Measurements from ENCODE around the gene CIAO2B.

Gene CIAO2B

DNA sequence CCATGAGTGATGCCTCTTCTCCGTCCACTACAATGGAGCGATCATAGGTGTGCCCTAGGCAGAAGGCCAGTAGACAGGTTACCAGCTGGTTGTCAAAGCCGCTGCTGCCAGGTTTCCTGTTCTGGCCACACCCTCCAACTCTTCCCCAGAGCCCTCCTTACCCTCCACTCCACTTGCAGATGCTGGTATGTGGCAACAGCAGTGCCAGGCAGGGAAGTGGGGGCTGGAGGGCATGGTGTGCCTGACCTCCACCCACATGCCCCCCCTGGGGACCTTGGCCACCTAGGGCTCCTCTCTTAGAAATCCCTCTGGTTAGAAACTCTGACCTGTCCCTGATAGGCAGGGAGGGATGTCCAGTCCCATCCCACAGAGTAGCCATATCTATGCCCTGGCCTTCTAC, 10.3 kb downstream of the CIAO2B start:
- no peaks in the 10 kb centered on the region for H3K36me3 Mint-ChIP-seq (ENCODE audit: low read depth)
- H3K4me3 Mint-ChIP-seq: no peak overlapping the region
- DNase-seq (no peak), ATAC-seq (no peak)
- H3K27ac Mint-ChIP-seq: no peak overlapping the region
- no peaks in the 10 kb centered on the region for H3K9me3 Mint-ChIP-seq
- peaks cover 41% of the 10 kb centered on the region for H3K27me3 Mint-ChIP-seq
- peaks cover 21% of the 10 kb centered on the region for H3K4me1 Mint-ChIP-seq

DNA sequence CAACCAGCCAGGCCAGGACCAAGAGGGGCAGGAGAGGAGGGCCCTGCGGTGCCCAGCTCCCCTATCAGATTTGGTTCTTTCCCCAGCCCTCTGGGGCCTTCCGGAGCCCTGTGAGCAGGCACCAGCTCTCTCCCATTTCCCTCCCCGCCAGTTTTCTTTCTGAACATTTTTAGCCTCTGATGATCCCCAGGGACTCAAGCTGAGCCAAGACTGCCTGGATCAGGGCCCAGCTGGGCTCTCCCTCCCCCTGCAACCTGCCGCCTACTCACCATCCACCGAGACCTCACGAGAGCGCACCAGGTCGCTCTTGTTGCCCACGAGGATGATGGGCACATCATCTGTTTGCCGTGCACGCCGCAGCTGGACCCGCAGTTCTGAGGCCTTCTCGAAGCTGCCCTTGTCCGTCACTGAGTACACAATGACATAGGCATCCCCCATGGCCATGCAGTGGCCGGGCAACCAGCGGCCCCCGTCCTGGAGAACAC, 10.9 kb downstream of the CIAO2B start:
- ATAC-seq (no peak), DNase-seq (no peak)
- H3K4me1 Mint-ChIP-seq: peaks cover 15% of the 10 kb centered on the region
- no peak overlapping the region for H3K27ac Mint-ChIP-seq
- peaks cover 41% of the 10 kb centered on the region for H3K27me3 Mint-ChIP-seq
- H3K9me3 Mint-ChIP-seq: no peaks in the 10 kb centered on the region
- no peak overlapping the region for H3K4me3 Mint-ChIP-seq
- no peaks in the 10 kb centered on the region for H3K36me3 Mint-ChIP-seq (ENCODE audit: low read depth)

DNA sequence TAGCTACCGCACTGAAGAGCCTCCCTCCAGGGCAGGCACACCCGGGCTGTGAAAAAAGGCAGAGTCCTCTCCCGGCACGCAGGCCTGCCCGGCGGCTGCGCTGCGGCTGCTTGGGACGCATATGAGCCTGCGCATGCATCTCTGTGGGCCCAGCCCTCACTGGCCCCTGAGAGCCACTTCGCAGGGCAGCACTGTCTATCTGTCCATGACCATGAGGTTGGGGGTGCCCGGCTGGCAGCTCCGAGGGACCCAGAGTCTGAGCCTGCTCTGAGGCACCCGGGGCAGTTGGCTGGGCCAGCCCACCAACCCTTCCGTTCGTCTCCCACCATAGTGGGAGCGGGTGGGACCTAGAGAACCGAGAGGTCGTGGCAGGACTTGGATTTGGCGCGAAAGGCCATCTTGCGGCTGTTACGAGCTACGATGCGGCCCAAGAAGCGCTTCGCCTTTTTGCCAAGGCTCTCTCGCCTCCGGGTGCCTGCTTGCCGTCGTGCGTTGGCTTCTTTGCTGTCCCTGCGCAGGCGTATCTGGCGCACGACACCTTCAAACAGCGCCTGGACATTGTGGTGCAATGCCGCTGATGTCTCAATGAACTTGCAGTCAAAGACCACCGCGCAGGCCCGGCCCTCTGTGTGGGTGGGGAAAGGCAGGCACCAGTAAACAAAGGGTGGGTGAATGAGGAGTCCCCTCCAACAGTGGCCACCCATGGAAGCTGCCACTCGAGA, 12.3 kb downstream of the CIAO2B start:
- H3K4me1 Mint-ChIP-seq: peaks cover 7% of the 10 kb centered on the region
- H3K27me3 Mint-ChIP-seq: peaks cover 39% of the 10 kb centered on the region
- H3K4me3 Mint-ChIP-seq: no peak overlapping the region
- DNase-seq: no peak
- no peak overlapping the region for H3K27ac Mint-ChIP-seq
- no peaks in the 10 kb centered on the region for H3K9me3 Mint-ChIP-seq
- no peak for ATAC-seq
- H3K36me3 Mint-ChIP-seq (ENCODE audit: low read depth): no peaks in the 10 kb centered on the region

DNA sequence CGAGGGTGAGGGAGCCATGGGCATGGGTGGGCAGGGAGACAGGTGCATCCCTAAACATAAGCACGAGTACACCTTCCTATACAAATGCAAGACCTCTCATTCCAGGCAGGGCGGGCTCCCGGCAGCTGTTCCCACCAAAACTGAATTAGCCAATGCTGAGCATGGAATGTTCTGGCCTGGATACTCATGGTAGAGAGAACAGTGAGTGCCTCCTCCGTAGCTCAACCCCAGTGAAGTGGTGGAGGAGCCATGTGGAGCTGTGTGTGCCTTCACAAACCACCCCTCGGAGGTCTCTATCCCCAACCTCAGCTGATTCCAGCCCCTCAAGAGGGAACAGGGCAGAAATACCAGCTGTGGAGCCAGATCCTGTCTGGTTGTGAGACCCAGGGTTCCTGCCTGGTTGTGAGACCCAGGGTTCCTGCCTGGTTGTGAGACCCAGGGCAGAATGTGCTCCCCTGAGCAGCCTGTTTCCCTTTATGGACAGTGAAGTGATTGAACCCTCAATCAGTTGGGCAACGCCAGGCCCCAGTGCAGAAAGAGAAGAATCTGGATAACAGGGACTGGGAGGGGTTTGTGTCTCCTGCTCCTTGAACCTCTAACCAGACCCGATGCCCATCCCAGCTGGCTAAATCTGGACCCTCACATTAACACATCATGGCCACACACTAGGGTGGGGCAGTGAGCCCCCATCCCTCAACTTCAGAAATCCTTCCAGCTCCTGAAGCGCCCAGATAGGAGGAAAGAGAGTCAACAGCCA, 13.1 kb downstream of the CIAO2B start:
- Mint-ChIP-seq H3K9me3 (no peaks in the 10 kb centered on the region), H3K4me3 (no peak overlapping the region), H3K27ac (no peak overlapping the region), H3K36me3 (ENCODE audit: low read depth) (no peaks in the 10 kb centered on the region), H3K4me1 (peaks cover 7% of the 10 kb centered on the region), H3K27me3 (peaks cover 34% of the 10 kb centered on the region)
- DNase-seq (no peak), ATAC-seq (no peak)

DNA sequence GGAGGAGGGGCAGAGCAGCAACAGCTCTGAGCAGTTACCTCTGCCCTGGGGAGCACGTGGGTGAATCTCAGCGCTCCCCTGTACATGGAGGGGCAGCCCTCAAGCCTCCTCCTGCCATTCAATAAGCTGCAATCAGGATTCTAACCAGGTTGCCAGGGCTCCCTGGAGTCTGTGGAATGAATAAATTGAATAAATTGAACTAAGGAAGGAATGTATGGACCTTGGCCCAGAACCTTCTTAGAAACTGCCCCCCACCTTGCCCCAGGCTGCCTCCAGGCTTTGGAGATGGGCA, 14.0 kb downstream of the CIAO2B start:
- Mint-ChIP-seq H3K27me3 (peaks cover 26% of the 10 kb centered on the region), H3K27ac (no peak overlapping the region), H3K4me1 (peaks cover under 1% of the 10 kb centered on the region), H3K9me3 (no peaks in the 10 kb centered on the region), H3K4me3 (no peak overlapping the region), H3K36me3 (ENCODE audit: low read depth) (no peaks in the 10 kb centered on the region)
- ATAC-seq: no peak
- DNase-seq: no peak

DNA sequence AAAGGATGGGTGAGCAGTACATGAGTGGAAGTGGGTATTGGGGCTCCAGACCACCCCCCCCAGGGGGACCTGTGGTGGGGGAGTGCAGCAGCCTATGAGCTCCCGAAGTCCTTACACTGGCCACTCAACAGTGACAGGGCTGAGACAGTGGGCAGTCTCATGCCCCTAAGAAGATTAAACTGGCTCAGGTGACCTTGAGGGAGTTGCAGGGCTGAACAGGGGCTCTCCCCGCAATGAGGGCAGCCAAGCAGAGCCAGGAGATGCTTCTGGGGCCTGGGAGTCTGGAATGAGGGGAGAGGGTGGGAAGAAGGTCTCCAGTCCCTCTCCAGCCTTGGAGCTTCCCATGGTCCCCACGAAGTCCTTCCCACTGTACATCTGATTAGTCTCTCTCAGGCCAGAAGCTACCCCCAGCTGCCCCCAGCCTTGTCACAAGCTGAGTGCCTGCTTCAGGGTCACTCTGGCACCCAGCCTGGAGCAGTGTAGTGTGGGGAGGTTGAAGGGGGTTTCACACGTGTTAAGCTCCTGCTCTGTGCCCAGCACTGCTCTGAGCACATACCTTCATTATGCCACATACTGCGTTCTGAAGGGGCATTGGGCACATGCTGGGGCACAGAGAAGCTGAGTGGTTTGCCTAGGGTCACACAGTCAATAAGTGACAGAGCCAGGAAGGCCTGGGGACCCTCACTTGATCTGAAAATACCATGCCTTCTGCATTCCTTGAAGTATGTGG, 14.5 kb downstream of the CIAO2B start:
- no peak overlapping the region for H3K4me3 Mint-ChIP-seq
- DNase-seq (no peak), ATAC-seq (no peak)
- H3K4me1 Mint-ChIP-seq: no peaks in the 10 kb centered on the region
- peaks cover 25% of the 10 kb centered on the region for H3K27me3 Mint-ChIP-seq
- no peaks in the 10 kb centered on the region for H3K9me3 Mint-ChIP-seq
- no peak overlapping the region for H3K27ac Mint-ChIP-seq
- H3K36me3 Mint-ChIP-seq (ENCODE audit: low read depth): no peaks in the 10 kb centered on the region

DNA sequence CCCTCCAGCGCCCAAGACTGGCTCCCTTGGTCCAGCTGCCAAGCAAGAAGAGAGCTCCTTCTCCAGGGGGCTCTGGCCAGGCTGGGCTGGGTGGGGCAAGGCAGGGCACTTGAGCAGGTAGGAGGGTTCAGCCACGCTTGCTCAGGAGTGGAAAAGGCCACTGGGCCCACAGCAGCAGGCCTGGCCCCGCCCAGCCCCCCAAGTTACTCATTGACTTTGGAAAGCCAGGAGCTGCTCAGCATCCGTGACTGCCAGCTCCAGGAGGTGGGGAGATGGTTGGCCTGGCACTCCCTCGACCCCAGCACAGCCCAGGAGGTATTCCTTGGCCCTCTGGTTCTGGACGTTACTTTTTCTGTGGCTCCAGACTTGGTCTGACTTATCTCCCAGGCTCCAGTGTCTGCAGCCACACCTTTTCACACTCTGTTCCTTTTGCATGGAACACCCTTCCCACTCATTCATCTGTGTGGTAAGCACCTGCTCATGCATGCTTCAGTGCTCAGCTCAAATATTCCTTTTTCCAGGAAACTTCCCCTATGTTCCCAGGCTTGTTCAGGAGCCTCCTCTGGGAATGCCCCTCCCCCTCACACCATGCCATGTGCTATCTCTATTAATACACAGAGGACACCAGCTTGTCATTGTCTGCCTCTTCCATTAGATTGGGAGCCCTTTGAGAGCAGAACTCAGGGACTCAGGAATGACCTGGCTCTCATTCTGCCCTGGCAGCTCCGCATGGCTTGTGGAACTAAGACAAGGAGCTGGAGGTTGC, 15.2 kb downstream of the CIAO2B start, which contains the start of gene CDH16:
Gene CDH16, minus strand, starts transcription at position 83 of the 766 bp plus-strand sequence. CDS start 820 bp downstream, outside the sequence.
- Mint-ChIP-seq H3K27me3 (peaks cover 20% of the 10 kb centered on the region), H3K36me3 (ENCODE audit: low read depth) (no peaks in the 10 kb centered on the region), H3K9me3 (no peaks in the 10 kb centered on the region), H3K27ac (no peak within 1 kb of the TSS), H3K4me3 (no peak within 1 kb of the TSS), H3K4me1 (no peaks in the 10 kb centered on the region)
- no peak for ATAC-seq
- no peak for DNase-seq

DNA sequence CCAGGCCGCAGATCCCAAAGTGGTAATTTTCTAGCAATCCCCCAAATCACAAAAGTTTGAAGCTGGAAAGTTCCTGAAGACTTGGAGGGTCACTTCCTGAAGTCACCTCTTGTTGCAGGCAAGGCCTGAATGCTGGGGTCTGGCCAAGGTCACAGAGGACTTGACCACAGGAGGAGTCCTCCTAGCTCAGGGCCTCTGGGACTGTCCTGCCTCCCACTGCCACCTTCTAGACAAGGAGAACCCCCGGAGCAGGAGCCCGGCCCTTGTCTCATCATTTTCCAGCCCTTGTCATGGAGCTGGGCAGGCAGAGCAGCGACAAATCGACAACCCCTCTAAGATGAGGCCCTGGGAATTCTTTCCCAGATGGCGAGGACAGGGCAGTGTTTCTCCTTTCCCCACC, 15.8 kb downstream of the CIAO2B start:
- no peak for ATAC-seq
- H3K27me3 Mint-ChIP-seq: peaks cover 14% of the 10 kb centered on the region

DNA sequence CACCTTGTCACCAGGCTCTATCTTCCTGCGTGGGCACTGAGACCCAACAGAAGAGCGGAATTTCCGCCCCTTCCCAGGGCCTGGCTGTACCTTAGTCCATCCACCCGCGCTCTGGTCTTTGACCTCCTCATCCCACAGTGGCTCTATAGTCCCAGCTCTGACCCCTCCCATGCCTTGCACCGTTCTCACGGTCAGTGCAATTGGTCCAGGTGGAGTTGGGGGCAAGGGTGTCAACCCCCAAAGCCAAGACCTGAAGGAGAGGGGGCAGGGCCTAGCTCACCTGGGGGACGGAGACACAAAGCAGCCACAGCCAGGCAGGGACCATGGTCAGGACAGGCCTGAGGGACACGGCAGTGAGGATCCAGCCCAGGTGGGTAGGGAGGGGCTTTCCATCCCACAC, 16.5 kb downstream of the CIAO2B start:
- ATAC-seq (no peak), DNase-seq (no peak)
- H3K36me3 Mint-ChIP-seq (ENCODE audit: low read depth): no peaks in the 10 kb centered on the region
- H3K27ac Mint-ChIP-seq: no peak overlapping the region
- peaks cover 8% of the 10 kb centered on the region for H3K27me3 Mint-ChIP-seq
- H3K9me3 Mint-ChIP-seq: no peaks in the 10 kb centered on the region
- H3K4me3 Mint-ChIP-seq: no peak overlapping the region
- no peaks in the 10 kb centered on the region for H3K4me1 Mint-ChIP-seq

More for the DNA sequence above, 15.8 kb downstream of the CIAO2B start:
- Mint-ChIP-seq H3K27ac (no peak overlapping the region), H3K4me3 (no peak overlapping the region), H3K9me3 (no peaks in the 10 kb centered on the region), H3K36me3 (ENCODE audit: low read depth) (no peaks in the 10 kb centered on the region), H3K4me1 (no peaks in the 10 kb centered on the region)
- DNase-seq: no peak

DNA sequence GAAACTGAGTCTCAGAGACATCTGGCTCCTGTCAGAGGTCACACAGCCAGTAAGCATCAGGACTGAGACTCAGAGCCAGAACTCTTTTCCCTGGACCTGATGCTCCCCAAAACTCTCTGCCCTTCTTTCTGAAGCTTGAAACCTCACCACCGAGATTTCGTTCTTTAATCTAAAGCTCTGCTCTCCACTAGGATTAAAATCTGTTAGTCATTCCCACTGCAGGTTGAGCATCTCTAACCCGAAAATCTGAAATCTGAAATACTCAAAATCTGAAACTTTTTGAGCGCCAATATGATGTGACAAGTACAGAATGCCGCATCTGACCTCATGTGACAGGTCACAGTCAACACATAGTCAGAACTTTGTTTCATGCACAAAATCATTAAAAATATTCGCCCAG, 17.7 kb downstream of the CIAO2B start:
- Mint-ChIP-seq H3K9me3 (no peaks in the 10 kb centered on the region), H3K4me1 (peaks cover 1% of the 10 kb centered on the region), H3K27me3 (peaks cover 7% of the 10 kb centered on the region), H3K27ac (no peak overlapping the region), H3K4me3 (no peak overlapping the region), H3K36me3 (ENCODE audit: low read depth) (no peaks in the 10 kb centered on the region)
- DNase-seq (no peak), ATAC-seq (no peak)

DNA sequence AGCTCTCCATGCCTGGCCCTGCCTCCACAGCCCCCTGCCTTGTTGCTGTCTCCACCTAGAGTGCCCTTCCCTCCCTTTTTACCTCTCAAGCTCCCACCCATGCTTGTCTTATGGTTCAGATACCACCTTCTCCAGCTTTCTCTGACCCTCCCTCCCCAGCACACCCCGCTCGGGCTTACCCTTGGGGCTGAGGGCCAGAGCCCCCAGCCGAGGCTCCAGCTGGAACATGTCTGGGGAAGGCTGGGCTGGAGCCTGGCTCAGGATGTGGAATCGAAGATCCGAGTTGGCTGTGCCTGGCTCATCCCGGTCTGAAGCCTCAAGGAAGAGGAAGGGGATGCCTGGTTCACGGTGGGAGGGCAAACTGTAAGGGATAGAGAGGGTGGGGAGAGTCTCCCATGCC, 19.2 kb downstream of the CIAO2B start:
- no peaks in the 10 kb centered on the region for H3K9me3 Mint-ChIP-seq
- H3K36me3 Mint-ChIP-seq (ENCODE audit: low read depth): no peaks in the 10 kb centered on the region
- H3K27me3 Mint-ChIP-seq: no peaks in the 10 kb centered on the region
- H3K4me3 Mint-ChIP-seq: no peak overlapping the region
- H3K27ac Mint-ChIP-seq: no peak overlapping the region
- ATAC-seq (no peak), DNase-seq (no peak)
- H3K4me1 Mint-ChIP-seq: peaks cover 1% of the 10 kb centered on the region

DNA sequence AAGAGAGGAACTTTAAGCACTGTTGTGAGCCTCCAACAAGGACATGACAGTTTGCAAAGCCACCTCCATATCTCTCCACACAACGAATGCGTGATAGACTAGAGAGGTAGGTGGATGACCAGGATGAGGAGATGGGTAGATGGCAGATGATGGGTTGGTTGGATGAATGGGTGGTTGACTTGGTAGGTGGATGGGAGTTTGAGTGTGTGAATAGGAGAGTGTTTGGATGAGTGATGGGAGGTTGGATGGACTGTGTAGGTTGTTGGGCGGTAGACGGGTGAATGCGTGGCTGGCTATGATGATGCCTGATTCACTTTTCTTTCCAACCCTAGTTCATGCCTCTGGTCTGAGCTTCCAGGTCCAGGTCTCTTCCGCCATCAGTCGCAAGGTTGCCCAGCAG, 19.7 kb downstream of the CIAO2B start:
- Mint-ChIP-seq H3K27ac (no peak overlapping the region), H3K4me1 (peaks cover 1% of the 10 kb centered on the region), H3K36me3 (ENCODE audit: low read depth) (no peaks in the 10 kb centered on the region), H3K4me3 (no peak overlapping the region), H3K27me3 (no peaks in the 10 kb centered on the region), H3K9me3 (no peaks in the 10 kb centered on the region)
- ATAC-seq (no peak), DNase-seq (no peak)

DNA sequence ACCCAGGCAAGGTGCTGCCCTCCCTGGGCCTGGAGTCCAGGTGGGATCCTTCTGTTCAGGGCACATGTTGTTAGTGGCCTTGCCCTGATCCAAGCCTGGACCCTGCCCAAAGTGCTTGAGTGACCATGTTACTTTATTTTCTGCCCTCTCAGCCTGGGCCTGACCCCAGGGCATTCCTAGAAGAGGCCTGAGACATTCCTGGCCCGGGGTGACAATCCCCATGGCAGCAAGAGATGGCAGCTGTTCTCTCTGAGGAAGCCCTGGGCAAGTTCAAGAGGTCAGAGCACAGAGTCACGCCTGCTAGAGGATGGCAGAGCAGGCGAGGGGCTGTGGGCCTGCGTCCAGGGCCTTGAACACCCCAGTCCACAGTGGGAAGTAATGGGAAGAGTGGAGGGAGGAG, 20.5 kb downstream of the CIAO2B start:
- Mint-ChIP-seq H3K4me3 (no peak overlapping the region), H3K4me1 (peaks cover 1% of the 10 kb centered on the region), H3K9me3 (no peaks in the 10 kb centered on the region), H3K36me3 (ENCODE audit: low read depth) (no peaks in the 10 kb centered on the region), H3K27ac (no peak overlapping the region), H3K27me3 (no peaks in the 10 kb centered on the region)
- no peak for DNase-seq
- ATAC-seq: no peak

DNA sequence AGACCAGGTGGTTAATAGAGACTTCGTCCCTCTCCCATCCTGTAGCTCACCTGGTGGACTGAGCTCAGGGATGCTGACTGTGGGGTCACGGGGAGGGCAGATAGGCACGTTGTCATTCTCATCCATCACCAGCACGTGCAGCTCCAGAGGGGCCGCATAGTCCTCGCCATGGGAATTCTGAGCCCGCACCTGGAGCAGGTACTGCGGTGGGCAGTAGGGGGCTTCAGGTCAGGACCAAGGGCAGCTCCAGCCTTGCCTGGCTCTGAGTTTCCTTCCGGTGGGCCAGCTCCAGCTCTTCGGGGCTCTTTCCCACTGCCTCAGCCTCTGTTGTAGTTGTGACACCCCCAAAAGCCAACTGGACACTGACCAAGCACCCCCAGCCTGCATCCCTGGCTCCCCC, 21.1 kb downstream of the CIAO2B start:
- no peak overlapping the region for H3K4me3 Mint-ChIP-seq
- H3K27ac Mint-ChIP-seq: no peak overlapping the region
- no peaks in the 10 kb centered on the region for H3K27me3 Mint-ChIP-seq
- no peak for DNase-seq
- H3K9me3 Mint-ChIP-seq: no peaks in the 10 kb centered on the region
- no peak for ATAC-seq
- no peaks in the 10 kb centered on the region for H3K36me3 Mint-ChIP-seq (ENCODE audit: low read depth)
- peaks cover 1% of the 10 kb centered on the region for H3K4me1 Mint-ChIP-seq

Data from activated naive CD8-positive, alpha-beta T cell treated with anti-CD3 and anti-CD28 coated beads, Interleukin-2, amount 50 U/mL, for 24 hours (primary cell).